GM12891 (cell line): ENCODE data around the gene ZBTB32.

ENCODE experiments used
- POLR2A ChIP-seq: IDR thresholded peaks from 2 replicates; pipeline ENCODE4 v1.6.1; 2011; ENCODE audit warnings: low read depth, low read length, control low read depth
- SPI1 ChIP-seq: IDR thresholded peaks from 2 replicates; pipeline ENCODE4 v1.6.1; 2011; ENCODE audit warnings: low read depth, low read length, control low read depth

- TF ChIP-seq POLR2A (no peak), SPI1 (no peak)
Observed at GRCh38 chr19:35714601-35715354, 10.4 kb downstream of the ZBTB32 start.
